Stimulated activated naive CD4-positive, alpha-beta T cell treated with Interleukin-2 at 50 U/mL for 16 hours (primary cell): ENCODE data around the gene PCNX3.

ENCODE experiments used
- DNase-seq: peaks from one replicate; lab custom pipeline; 2025; lab: John Stamatoyannopoulos, UW

The PCNX3 gene

DNA sequence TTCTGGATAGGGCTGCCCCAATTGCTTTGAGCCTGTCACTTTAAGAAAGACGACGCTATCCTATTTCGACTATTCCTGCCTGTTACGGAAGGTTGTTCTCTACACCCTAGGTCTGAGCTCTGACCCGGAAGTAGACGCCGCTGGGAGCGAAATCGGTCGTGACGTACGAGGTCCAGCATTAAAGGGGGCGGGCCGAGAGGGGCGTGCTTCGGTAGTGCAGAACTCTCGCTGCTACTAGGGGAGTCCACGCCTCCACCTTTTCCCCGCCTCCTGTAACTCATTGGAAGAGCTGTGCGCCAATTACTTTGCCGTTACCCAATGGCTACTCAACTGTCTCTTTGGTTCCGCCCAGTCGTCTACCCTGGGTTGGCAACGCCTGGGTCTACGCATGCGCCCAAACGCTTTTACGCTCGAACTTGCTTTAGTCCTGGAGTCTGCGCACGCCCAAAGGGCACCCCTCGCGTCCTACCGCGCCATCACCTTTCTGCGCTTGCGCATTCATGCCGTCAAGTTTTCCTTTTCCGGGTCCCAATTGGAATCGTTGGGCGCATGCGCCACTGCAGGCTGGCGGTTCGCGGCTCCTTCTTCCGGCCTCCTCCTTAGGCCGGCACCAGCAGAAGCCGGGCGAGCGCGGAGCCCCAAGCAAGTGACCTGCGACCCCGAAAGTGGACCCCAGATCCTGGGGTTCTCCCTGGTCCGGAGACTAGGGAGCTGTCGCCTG is at the start of gene PCNX3:
TSS of gene PCNX3 (plus strand) at position 548 of the 721 bp plus-strand sequence. CDS start 536 bp downstream, outside the sequence.
- peak; percentile 100 for DNase-seq

DNA sequence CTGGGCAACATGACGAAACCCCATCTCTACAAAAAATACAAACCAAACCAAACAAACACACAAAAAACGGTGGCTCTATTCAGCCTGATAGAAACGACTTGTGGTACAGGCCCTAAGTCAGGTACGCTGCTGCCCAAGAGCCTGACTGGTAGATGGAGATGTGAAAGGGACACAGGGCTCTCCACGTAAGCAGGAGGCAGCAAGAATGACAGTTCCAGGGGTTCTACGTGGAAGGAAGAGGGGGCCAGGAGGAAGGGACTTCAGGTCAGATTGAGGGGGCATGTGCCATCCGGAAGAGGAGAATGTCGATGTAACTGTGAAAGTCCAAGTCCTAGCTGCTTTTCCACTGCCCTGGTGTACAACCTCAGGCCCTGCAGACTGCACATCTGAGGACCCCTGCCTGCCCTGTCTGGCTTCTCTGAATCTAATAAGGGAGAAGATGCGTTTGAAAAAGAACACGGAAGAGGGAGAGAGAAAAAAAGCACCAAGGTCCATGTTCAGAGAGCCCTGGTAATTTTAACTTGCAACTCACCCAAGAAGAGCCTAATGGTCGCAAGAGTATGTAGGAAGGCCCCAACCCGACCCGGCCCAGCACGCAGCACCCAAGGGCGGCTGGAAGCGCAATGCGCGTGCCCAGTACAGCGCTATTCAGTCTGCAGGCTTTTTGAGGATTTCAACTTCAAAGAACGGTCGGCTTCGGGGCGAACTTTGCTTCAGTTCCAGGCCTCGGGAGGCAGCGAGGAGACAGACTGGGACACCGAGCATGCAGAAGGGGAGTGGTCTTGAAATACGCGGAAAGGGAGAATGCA is 46.2 kb upstream of the PCNX3 start:
- DNase-seq: peak; percentile 79

DNA sequence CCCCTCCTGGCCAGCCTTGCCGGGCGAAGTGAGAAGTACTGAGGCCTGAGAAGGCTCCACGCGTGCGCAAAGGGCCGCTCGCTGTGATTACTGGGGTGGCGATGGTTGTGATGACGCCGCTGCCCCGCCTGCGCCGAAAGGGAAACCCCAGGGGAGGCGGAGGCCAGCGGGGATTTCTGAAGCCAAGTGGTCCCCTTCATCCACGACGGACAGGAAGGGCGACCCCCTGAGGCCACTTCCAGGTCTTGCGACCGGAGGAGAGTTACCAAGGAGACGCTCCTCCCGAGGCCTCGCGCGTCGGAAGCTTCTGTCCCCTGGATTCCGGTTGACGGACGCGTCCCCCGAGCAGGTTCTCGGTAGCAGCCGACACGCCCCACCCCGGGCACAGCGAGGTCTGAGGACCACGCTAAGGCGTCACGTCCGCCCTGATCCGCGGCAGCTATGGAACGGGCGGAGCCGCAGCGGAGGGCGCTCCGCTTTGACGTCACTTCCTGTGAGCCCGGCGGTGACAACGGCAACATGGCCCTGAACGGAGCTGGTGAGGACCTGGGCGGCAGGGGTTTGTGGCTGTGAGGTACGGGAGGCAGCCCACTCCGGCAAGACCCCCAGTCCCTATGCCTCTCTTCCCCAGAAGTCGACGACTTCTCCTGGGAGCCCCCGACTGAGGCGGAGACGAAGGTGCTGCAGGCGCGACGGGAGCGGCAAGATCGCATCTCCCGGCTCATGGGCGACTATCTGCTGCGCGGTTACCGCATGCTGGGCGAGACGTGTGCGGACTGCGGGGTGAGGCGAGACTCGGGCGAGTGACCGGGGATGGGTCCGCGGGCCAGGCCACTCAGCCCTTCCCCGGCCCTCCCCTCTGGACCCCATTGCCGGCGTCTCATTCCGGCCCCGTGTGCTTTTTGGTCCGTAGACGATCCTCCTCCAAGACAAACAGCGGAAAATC is 45.3 kb upstream of the PCNX3 start, which contains the start of gene ZNRD2:
TSS of gene ZNRD2 (plus strand) at position 505 of the 946 bp plus-strand sequence. CDS start at position 520, 15 bp downstream.
- DNase-seq: peak; percentile 100

DNA sequence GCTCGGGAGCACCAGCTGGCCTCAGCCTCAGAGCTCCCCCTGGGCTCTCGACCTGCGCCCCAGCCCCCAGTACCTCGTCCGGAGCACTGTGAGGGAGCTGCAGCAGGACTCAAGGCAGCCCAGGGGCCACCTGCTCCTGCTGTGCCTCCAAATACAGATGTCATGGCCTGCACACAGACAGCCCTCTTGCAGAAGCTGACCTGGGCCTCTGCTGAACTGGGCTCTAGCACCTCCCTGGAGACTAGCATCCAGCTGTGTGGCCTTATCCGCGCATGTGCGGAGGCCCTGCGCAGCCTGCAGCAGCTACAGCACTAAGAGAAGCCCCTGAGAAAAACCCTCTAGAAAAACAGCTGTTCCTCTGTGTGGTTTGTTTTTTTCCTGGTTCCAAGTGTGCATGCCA is 44.2 kb upstream of the PCNX3 start:
- DNase-seq: no peak

DNA sequence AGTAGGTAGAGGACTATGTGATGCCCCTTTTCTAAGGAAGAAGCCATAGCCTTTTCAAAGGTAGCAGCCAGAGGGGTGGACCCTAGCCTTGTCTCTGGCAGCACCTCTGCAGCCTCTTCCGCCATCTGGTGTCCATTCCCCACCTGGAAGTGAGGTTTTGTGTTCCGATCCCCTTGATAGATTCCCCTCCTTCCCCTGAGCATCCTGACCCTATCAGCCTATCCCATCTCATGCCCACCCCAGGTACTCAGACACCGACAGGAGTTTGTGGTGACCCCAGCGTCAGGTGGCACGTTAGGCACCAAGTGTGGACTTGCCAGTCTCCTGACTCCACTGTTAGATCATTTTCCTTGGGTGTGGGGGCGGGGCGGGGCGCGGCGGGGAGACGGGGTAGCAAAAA is 43.6 kb upstream of the PCNX3 start:
- no peak for DNase-seq

DNA sequence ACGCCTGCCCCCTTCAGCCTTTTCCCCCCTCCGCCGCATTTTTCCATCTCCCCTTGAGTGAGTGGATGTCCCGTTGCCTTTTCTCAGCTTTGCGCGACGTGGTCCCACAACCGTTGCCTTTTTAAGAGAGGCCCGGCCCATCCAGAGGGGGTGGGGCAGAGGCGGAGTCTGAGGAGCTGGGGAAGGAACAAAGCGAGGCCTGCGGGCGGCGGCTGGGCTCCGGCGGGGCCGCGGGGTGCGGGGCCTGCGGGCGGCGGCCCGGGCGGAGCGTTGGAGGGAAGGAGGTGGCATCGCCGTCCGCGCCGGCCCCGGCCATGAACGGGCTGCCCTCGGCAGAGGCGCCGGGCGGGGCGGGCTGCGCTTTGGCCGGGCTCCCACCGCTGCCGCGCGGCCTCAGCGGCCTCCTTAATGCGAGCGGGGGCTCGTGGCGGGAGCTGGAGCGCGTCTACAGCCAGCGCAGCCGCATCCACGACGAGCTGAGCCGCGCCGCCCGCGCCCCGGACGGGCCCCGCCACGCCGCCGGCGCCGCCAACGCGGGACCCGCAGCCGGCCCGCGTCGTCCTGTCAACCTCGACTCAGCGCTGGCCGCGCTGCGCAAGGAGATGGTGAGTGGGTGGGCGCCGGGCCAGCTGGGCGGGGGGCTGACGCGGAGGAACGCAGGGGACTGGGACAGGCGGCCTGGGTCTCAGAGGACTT is 43.1 kb upstream of the PCNX3 start, which contains the start of gene FAM89B:
TSS of gene FAM89B (plus strand) at position 183 of the 696 bp plus-strand sequence. CDS start at position 315, 132 bp downstream.
- peak; percentile 89 for DNase-seq

DNA sequence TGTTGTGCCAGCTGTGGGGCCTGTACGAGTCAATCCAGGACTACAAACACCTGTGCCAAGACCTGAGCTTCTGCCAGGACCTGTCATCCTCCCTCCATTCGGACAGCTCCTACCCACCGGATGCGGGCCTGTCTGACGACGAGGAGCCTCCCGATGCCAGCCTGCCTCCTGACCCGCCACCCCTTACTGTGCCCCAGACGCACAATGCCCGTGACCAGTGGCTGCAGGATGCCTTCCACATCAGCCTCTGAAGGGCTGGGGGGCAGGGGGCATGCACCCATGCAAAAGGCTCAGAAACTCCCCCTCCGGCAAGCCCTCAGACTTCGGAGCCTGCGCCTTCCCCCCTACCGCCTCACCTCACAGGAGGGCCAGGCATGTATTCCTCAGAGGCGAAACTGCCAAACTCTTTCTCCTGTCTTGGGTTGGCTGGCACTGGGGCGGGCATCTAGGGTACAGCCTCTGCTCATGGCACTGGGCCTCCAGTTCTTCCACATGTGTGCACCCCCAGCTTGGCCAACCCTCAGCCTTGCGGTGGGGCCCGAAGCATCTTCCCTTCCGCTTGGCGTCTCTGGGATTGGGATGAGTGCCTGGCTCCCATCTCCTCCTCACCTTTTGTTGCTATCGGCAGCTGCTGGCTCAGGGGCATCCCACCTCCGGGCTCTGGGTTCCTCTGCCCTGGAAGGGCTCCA is 42.0 kb upstream of the PCNX3 start:
- no peak for DNase-seq

DNA sequence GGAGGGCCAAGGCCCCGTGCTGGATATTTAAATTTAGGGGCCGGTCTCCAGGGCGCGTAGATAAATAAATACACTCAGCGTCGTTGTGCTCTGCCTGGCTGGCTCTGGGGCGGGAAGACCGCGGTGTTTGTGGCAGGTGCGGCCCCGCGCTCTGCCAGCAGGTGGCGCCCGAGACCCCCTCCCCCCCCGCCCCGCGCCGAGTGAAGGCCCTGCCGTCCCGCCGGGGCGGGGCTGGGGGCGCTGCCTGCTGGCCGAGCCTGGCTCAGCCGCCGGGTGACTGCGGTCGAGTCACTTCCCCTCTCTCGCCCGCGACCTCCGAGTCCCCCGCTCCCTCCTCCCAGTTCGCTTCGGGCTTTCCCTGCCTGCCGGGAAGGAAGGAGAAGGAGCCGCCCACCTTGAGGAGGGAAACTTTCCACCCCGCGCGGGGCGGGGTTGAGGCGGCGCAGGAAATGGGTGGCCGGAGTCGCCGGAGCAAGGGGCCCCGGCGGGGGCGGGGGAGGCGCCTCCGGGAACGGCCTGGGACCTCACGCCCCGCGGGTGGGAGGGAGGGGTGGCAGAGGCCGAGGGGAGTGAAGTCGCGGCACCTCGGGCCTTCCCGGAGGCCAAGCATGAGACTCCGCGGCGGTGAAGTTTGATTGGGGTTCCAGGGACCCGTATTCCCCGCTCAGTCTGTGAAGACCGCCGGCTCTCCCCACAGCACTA is 41.3 kb upstream of the PCNX3 start:
- peak; percentile 83 for DNase-seq

DNA sequence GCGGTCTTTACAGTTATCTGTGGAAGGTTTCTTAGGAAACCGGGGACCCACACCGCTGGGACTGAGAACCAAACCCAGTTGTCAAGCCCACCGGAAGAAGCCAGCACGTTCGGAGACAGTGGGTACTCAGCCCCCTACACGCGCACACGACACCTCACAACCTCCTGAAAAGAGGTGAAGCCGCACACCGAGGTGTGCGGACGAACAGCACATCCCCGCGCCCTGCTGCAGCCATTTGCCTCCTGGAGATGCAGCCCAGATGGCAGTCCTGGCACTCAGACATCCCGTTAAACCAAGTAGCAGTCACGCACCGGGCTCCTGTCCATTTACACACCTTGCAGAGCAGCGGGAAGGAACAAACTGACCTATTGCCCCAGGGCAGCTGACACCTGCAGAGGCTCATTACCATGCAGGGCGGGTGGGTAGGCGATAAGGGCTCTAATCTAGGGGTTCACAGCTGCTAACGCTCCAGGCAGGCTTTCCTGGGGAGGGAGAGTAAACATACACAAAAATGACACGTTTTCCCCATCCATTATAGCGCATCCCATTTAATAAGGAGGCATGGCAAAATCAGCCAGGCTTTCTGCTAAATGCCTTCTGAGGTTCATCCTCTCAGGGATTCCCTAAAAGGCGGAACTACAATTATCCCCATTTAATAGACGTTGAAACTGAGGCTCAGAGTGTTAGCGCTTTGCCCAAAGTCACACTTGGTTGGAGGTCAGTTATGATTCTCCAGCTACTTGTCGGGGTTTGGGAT is 40.6 kb upstream of the PCNX3 start:
- no peak for DNase-seq

DNA sequence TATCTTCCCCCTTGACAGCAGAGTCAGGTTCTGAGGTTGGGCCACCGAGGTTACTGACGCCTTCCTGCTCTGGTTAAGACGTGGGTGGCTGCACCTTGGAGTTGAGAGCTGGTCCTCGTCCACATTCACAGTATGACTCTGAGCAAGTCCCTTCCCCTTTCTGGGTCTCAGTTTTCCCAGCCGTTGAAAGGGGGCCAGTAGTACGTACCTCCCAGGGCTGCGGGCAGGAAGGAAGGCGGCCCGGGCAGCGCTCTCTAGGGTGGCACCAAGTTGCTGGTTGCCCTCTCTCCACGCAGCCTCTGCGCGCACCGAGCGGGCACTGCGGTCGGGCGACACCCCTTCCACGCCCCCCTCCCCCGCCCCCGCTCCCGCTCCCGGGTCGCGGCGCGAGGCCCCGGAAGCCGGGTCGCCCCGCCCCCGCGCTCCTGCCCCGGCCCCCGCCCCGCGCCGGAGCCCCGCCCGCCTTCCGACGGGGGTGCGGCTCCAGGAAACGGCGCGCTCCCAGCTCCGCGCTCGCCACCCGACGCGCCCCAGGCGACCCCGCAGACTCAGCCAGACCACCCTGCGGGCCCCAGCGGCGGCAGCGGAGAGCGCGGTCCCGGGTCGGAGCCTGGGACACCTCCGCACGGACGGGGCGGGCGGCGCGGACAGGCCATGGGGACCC is 39.9 kb upstream of the PCNX3 start, which contains the start of gene EHBP1L1:
TSS of gene EHBP1L1 (plus strand) at position 486 of the 664 bp plus-strand sequence. CDS start 250 bp downstream, outside the sequence.
- peak; percentile 75 for DNase-seq

DNA sequence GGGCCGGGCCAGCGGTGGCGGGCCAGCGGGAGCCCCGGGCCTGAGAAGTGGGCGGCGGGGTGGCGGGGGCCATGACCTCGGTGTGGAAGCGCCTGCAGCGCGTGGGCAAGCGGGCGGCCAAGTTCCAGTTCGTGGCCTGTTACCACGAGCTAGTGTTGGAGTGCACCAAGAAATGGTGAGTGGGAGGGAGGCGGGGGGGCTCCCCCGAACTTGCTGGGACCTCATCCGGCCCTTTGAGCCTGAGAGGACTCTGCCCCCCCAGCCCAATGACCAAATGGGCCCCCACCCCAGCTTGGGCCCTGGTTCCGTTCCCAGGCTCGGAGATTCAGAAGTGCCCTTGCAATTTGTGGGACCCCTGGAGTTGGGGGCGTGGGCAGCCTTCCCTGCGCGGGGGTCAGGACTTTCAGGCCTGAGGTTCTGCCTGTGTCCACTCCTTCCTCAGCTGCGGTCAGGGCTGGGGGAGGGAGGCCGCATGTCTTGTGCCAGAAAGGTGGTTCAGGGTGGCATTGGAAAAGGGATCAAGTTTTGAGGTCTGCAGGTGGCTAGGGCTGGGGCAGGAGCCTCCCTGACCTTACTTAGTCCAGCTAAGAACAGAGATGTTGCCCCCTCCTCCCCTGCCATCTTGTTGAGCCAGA is 39.2 kb upstream of the PCNX3 start:
- DNase-seq: no peak

DNA sequence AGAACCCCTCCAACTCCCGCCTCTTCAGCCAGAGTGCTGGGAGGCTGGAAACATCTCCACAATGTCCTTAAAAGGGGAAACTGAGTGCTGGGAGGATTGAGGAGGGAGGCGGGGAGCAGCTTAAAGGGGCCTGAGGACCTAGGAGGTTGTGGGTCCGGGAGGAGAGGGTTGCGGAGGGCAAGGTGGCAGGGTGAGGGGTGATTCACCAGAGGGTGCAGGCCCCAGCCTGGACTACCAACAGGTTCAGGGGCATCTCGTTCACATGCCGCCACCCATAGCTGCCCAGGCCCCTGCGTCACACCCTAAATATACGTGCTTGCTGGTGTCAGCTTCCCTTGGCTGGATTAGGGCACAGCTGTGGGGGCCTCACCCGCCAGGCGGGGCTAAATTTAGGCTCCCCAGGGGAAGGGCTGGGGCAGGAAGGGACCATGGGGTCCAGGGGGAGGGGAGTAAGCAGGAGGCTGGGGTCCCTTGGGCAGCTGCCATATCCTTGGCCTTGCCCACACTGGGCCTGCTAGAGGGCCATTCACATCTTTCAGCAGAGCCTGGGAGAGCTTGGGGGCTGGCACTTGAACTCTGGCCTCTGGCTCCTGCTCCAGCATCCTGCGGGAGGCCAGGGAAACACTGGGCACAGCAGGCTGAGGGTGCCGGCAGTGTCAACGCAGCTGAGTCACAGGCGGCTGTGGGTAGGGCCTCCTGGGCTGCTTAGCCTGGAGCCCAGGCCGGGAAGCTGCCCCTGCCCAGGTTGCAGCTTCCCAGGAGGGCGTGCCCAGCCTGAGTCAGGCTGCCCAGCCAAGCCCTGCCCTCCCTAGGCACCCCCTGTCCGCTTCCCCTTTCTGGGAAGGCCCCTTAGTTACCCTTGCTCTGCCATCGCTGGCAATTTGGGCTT is 38.5 kb upstream of the PCNX3 start:
- DNase-seq: peak; percentile 43

DNA sequence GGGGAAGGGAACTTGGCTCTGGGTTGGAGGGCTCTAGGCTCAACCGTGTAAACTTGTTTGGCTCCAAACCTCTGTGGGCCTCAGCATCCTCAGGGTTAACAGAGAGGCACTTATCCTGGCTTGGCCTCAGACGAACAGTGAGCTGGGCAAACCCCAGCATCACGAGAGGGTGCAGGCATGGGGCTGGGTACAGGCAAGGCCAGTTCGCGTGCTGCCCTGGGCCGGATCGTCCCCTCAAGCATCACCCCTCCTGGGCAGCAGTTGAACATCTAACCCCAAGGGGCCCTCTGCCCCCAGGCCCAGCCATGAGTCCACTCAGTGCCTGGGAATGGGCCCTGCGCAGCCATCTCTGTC is 37.8 kb upstream of the PCNX3 start:
- DNase-seq: no peak

DNA sequence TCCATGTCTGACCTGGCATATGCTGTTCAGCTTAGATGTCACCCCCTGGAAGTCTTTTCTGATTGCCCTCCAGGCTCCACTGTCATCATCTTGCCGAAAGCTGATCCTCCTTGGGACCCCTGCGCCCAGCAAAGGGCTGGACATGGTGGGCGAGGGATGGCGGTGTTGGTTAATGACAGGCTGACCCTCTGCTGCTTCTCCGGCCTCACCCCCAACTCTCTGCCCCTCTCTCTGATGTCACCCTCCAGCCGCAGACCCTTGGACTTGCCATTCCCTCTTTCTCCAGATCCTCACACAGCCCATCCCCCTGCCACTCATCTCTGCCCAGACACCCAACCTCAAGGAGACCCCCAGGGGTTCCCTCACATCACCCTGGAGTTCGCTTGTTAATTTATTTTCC is 37.4 kb upstream of the PCNX3 start:
- DNase-seq: no peak

DNA sequence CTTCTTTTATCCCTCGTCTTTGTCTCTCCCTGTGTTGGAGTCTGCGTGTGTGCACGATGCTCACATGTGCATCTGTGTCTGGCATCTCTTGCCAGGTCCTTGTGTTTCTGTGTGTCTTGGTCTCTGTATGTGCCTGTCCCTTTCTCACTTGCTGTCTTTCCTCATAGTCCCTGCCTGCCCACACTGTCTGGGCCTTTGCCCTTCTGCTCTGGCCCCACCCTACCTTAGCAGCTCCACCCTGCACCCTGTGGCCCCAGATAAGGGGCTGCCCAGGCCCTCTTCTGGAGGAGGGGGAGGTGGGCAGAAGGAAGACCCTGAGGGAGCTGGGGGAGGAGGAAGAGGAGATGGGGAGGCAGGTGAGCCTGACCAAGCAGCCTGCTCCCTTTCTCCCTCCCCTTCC is 36.9 kb upstream of the PCNX3 start:
- no peak for DNase-seq

DNA sequence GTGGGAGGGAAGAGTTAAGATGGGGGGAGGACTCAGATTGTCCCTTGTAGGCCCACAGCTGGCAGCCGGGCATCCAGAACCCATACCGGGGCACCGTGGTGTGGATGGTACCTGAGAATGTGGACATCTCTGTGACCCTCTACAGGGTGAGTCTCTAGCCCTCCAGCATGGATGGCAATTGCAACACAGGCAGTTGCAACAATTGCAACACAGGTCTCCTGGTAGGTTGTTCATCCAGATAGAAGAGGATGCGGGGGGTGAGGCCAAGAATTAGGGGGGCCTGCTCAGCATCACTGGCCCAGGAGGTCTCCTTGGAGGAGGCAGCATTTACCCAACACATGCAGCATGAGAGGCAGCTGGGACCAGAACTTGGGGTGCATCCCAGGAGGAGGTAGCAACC is 36.3 kb upstream of the PCNX3 start:
- DNase-seq: no peak

DNA sequence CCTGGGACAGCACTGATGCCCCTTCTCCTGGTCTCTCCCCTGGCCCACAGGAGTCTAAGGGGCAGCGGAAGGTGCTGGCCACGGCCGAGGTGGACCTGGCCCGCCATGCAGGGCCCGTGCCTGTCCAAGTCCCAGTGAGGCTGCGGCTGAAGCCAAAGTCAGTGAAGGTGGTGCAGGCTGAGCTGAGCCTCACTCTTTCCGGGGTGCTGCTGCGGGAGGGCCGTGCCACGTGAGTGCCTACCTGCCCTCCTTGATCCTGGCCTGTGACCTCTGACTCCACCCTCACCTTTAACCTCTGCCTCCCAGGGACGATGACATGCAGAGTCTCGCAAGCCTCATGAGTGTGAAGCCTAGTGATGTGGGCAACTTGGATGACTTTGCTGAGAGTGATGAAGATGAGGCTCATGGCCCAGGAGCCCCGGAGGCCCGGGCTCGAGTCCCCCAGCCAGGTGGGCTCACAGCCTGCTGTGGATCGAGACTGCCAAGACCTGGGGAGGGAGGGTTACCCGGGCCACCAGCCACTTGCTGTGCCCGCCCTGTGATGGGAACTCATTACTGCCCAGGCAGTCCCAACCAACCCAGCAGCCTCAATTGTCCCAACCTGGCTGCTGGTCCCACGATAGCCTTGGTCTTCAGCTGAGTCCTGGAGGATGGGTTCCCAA is 35.4 kb upstream of the PCNX3 start:
- no peak for DNase-seq
